Neutrophil (primary cell): ENCODE data around the gene FRY.

Experiments used
- H3K27ac ChIP-seq: fragments of 200-600 bp; sonication (generic); 2 replicates; pipeline ENCODE4 v1.5.1; 2016; ENCODE audit warnings: mild to moderate bottlenecking, moderate library complexity
- H3K27me3 ChIP-seq: fragments of 200-600 bp; sonication (generic); 2 replicates; pipeline ENCODE4 v1.6.0; 2016; ENCODE audit warnings: mild to moderate bottlenecking
- H3K36me3 ChIP-seq: fragments of 200-600 bp; sonication (generic); 2 replicates; pipeline ENCODE4 v1.5.1; 2017
- H3K4me1 ChIP-seq, 2 experiments: fragments of 200-600 bp in 1 of 2; sonication (generic) in 1 of 2; 1 replicate in 1 of 2; 2 replicates in 1 of 2; pipeline versions ENCODE4 v1.5.1 to v1.6.1; 2013 to 2016; ENCODE audit warnings: low read depth in 1 of 2, low read length in 1 of 2, mild to moderate bottlenecking in 1 of 2, moderate library complexity in 1 of 2; ENCODE audit not compliant: control insufficient read depth in 1 of 2, insufficient read depth in 1 of 2
- H3K4me3 ChIP-seq, 2 experiments: fragments of 200-600 bp in 1 of 2; sonication (generic) in 1 of 2; 1 replicate in 1 of 2; 2 replicates in 1 of 2; pipeline ENCODE4 v1.5.1; 2013 to 2016; ENCODE audit warnings: low read depth in 1 of 2, low read length in 1 of 2, mild to moderate bottlenecking in 1 of 2, moderate library complexity in 1 of 2
- H3K9me3 ChIP-seq: fragments of 200-600 bp; sonication (generic); 2 replicates; pipeline ENCODE4 v1.5.1; 2016
- CTCF ChIP-seq: fragments of 200-600 bp; sonication (generic); IDR thresholded peaks from 2 replicates; pipeline ENCODE4 v1.5.1; 2016; ENCODE audit warnings: antibody characterized with exemption

Gene FRY

GRCh38 chr13:32203736-32204135 is 172.2 kb downstream of the FRY start:
- Histone ChIP-seq H3K27ac (no peak overlapping the region), H3K36me3 (peaks cover 88% of the 10 kb centered on the region), H3K27me3 (no peaks in the 10 kb centered on the region), H3K4me1 (no peaks in the 10 kb centered on the region), H3K4me3 (no peak overlapping the region), H3K9me3 (no peaks in the 10 kb centered on the region)
- no peak for TF ChIP-seq CTCF

DNA sequence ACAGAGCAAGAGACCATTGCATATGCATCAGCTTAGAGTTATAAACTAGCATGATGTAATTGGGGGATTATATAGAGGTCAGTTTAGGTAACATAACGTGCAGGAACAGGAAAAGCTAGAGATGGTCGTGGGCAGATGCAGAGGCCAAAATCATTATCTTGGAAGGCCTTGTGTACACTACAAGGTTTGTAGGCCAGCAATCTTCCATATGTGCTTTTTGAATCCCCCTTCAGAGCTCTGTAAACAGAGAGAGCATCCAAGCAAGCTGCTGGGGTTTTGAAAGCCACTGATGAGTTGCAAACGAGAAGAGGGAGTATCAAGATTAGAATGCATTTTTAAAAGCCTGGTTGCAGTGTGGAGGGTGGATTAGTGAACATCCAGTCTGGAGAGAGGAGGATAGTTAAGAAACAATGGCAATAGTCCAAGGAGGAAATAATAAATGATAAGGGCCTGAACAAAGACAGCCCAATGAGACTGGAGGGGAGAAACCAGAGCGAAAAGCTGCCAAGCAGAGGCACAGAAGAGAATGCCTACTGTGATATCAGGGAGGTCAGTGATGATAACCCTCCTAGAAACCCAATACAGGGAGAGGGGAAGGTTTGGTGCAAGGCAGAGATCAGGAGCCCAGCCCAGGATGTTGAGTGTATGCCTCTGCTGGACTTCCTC is 174.0 kb downstream of the FRY start:
- no peaks in the 10 kb centered on the region for H3K4me1 ChIP-seq
- peaks cover 3% of the 10 kb centered on the region for H3K9me3 ChIP-seq
- no peak overlapping the region for H3K27ac ChIP-seq
- no peak for TF ChIP-seq CTCF
- no peaks in the 10 kb centered on the region for H3K27me3 ChIP-seq
- H3K4me3 ChIP-seq: no peak overlapping the region
- H3K36me3 ChIP-seq: peaks cover 88% of the 10 kb centered on the region

DNA sequence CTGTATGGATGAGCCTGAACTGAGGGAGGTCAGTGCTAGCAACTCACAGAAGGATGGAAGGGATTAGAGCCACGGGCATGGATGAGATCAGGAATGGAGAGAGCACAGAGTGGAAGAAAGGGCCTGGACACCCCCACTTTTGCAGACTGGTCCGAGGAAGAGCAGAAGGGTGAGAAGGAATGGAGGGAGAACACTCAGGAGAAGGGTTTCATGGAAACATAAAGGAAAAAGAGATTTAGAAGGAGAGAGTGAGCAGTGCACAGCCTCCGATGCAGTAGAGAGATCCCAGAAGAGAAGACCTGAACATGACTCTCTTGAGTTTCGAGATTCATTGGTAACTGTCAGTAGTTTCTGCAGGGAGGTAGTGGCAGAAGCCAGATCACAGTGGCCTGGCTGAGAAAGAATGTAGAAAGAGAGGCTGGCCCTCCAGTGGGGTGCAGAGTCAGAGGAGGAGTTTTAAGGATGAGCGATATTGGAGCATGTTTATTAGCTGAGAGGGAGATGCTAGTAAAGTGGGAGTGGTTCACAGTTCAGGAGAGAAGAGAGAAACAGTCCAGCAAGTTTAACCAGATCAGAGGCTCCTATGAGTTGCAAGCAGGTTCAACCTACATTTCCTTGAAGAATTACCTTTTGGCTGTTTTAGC is 174.6 kb downstream of the FRY start:
- no peaks in the 10 kb centered on the region for H3K27me3 ChIP-seq
- no peak overlapping the region for H3K4me3 ChIP-seq
- H3K36me3 ChIP-seq: peaks cover 88% of the 10 kb centered on the region
- H3K27ac ChIP-seq: no peak overlapping the region
- no peaks in the 10 kb centered on the region for H3K4me1 ChIP-seq
- H3K9me3 ChIP-seq: peaks cover 3% of the 10 kb centered on the region
- TF ChIP-seq CTCF: no peak

DNA sequence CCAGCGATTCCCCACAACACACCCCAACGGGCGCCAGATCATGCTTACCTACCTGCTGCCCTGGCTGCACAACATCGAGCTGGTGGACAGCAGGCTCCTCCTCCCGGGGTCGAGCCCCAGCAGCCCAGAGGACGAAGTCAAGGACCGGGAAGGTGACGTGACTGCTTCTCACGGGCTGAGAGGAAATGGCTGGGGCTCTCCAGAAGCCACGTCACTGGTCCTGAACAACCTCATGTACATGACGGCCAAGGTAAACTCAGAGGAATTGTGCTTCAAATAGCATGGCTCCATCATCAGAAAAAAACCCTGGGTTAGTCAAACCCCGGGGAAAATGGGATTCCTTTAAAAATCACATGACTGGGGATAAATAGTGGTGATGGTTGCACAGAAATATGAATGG is 177.3 kb downstream of the FRY start:
- TF ChIP-seq CTCF: no peak
- H3K9me3 ChIP-seq: peaks cover 3% of the 10 kb centered on the region
- H3K36me3 ChIP-seq: peaks cover 88% of the 10 kb centered on the region
- no peaks in the 10 kb centered on the region for H3K4me1 ChIP-seq
- no peak overlapping the region for H3K4me3 ChIP-seq
- H3K27me3 ChIP-seq: no peaks in the 10 kb centered on the region
- H3K27ac ChIP-seq: no peak overlapping the region

DNA sequence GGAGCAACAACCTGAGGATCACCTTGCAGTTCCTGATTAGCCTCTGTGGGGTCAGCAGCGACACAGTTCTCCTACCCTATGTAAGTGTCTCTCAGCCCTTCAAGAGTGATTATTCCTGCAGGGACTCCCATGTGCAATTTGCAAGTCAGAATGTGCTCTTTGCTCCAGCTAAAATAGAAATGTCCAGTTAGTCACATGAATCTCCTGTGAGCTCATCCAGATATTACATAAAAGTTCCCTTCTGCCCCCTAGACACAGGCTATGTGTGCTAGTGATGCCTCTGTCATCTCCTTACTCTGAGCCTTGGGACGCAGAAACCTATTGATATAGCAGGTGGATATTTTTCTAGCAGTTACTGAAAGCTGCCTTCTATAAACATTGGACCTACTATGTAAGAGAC is 178.1 kb downstream of the FRY start:
- Histone ChIP-seq H3K27ac (no peak overlapping the region), H3K9me3 (peaks cover 3% of the 10 kb centered on the region), H3K27me3 (no peaks in the 10 kb centered on the region), H3K4me1 (no peaks in the 10 kb centered on the region), H3K36me3 (peaks cover 88% of the 10 kb centered on the region), H3K4me3 (no peak overlapping the region)
- no peak for TF ChIP-seq CTCF
